ENCODE results near the gene PAX2.

Gene PAX2

DNA sequence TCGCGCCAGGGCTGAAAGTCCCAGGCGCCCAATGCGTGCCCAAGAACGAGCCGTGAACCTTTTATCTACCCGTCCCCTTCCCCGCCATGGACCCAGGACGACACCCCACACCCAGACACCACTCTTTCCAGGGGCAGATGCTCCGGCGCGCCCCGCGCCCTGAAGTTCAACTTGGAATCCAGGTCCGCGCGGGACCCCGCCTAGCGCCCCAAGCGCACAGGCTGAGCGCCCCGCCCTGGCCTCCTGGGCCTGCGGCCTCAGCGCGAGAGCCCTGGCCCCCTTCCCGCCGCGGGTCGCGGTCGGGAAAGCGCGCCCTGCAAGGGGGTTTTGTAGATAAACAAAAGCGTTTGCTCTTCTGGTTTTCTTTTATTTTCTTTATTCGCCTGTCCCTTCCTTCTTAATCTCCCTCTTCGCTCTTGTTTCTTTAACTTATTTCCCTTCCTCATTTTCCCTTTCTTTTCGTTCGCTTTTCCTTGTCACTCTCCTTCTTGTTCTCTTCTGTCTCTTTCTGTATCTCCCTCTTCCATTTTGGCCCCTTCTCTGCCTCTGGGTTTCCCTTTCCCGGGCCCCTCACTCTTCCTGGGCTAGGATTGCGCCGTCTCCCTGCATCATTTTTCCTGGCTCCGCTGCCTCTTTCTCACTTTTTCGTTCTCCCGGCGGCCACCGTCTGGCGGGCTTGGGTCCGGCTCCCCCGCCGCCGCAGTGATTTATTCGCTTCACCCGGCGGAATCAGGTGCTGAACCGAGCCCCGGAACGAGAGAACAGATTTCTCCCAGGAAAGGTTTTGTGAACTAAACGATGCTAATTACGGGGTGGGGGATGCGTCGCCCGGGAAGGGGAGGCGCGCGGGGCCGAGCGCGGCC lies 15.3 kb upstream of the PAX2 start:
- POLR2A ChIA-PET (ENCODE audit: low non-redundant PET), result no interaction called here
- CTCF ChIA-PET, result interaction anchor here (0.9 to 1.4 kb wide), 8 partner anchors 11 to 171 kb away, joined by 3 to 7 read pairs (median 4); no protein-coding TSS in a partner anchor
- no peak for DNase-seq (ENCODE audit: low spot score)
- no peak overlapping the region for H3K27ac ChIP-seq
- TF ChIP-seq CTCF (conservative IDR thresholded peaks at IDR 0.05; ENCODE audit: low read depth), result no peak

DNA sequence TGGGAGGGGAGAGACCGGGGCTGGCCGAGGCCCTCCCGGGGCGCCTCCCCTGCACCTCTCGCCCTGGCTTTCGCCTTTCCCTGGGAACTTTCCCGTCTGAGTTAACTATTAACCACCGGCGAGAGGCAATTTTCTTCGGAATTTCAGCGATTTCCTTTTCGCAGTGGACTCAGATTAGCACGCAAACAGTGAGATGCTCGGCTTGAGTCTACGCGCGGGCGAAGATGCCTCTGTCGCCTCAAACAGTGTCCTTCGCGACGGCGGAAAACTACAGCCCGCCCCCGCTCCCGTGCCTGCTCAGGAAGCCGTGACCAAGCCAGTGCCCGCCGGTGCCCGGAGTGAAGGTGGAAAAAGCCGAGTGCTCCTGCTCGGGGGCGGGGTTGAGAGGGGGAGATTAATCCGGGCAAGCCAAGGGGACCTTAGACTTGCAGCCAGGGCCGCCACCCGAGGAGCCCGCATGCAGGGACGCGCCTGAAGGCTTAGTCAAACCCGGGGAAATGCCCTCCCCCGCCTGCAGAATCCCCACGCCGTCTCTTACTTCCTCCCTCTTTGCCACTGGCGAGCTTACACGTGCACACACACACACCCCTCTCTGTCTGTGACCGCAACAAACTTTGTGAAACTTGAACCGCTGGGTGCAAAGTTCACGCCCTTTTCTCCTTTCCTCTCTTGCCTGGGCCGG lies 14.5 kb upstream of the PAX2 start:
- CTCF ChIA-PET, result interaction anchor here (0.6 kb wide), 2 partner anchors 13 to 59 kb away, joined by 3 to 4 read pairs; no protein-coding TSS in a partner anchor
- no peak for DNase-seq (ENCODE audit: low spot score)
- TF ChIP-seq CTCF (conservative IDR thresholded peaks at IDR 0.05; ENCODE audit: low read depth), result no peak
- POLR2A ChIA-PET (ENCODE audit: low non-redundant PET), result no interaction called here
- H3K27ac ChIP-seq, result no peak overlapping the region

DNA sequence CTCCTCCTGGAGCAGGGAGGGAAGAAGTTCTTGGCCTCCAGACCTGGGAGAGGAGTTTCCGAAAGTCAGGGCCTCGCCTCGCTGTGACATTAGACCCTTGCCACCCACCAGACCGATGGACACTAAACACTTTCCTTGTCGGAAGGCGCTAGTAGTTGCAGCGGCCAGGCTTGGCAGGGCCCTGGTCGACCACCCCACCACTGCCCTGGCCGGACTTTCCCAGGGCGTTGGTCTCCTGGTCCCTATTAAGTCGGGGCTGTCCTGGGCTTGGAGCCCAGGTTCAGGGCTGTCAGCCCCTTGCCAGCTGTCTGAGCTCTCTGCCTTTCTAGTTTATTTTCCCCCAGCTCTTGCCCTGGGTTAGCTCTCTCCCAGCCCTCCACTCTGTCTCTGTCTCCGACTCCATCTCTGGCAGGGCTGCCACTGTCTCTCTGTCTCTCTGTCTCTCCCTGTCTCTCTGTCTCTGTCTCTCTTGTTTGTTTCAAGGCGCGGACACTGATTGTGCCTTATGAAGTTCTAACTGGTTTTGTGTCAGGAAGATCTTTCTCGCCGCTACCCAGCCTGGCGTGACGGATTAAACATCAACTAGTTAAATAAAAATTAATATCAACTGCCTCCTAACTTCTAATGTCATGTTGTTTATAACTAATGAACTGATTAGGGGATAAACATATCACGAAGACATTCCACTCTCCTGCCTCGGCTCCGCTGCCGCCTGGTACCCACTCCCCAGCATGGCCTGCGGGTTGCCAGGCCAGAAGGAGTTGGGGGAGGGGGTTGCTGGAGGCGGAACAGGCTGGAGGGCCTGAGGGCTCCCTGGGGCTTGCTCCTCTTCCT lies 13.8 kb upstream of the PAX2 start:
- no peak for TF ChIP-seq CTCF (conservative IDR thresholded peaks at IDR 0.05; ENCODE audit: low read depth)

DNA sequence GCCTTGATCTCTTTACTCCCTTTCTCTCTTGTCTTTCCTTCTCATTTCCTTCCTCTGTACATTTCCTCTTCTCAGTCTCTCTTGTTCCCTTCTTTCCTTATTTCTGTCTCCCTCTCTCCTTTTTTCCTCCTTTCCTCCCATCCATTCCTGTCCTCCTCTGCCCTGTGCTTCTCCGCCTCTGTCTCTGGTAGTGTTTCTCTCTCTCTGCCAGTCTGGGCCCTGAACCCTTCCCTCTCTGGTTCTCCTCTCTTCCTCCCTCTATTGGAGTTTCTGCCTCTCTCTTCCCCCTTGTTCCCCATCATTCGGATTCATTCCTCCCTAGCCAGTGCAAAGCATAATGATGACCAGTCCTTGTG lies 13.2 kb upstream of the PAX2 start:
- ChIA-PET POLR2A (ENCODE audit: low non-redundant PET) (no interaction called here), CTCF (interaction anchor here (1.6 kb wide), 1 partner anchor 170 kb away, joined by 5 read pairs; no protein-coding TSS in a partner anchor)
- TF ChIP-seq CTCF (conservative IDR thresholded peaks at IDR 0.05; ENCODE audit: low read depth), result no peak
- H3K27ac ChIP-seq, result no peak overlapping the region
- DNase-seq (ENCODE audit: low spot score), result no peak

More for the DNA sequence above, 13.8 kb upstream of the PAX2 start:
- no peak overlapping the region for H3K27ac ChIP-seq
- ChIA-PET CTCF (interaction anchor here (0.6 to 1.6 kb wide), 3 partner anchors 12 to 169 kb away, joined by 3 to 5 read pairs (median 4); no protein-coding TSS in a partner anchor), POLR2A (ENCODE audit: low non-redundant PET) (no interaction called here)
- DNase-seq (ENCODE audit: low spot score), result no peak

- CTCF ChIA-PET, result interaction anchor here (1.6 kb wide), 1 partner anchor 171 kb away, joined by 5 read pairs; no protein-coding TSS in a partner anchor
- DNase-seq (ENCODE audit: low spot score), result no peak
- H3K27ac ChIP-seq, result no peak overlapping the region
- POLR2A ChIA-PET (ENCODE audit: low non-redundant PET), result no interaction called here
- TF ChIP-seq CTCF (conservative IDR thresholded peaks at IDR 0.05; ENCODE audit: low read depth), result no peak
Observed at GRCh38 chr10:100733329-100733728, 12.1 kb upstream of the PAX2 start.
